HL-60/S4 treated with phorbol 12-myristate 13-acetate at 8.2 ng/mL for 4 days and 3 days (cell line): ENCODE measurements around the gene EXD1.
"Not testable (repeated sequence)": the region's sequence is repeated elsewhere in the genome, so short reads cannot be mapped to it uniquely, and the experiment has no call there.

Experiments
- in situ Hi-C: fragments of 300-500 bp; cut with MboI; formaldehyde crosslinking; loops from 2 replicates; pipeline ENCODE4 v1.15.0; 2022; ENCODE audit warnings: low sequenced_read_pairs

EXD1 gene, protein sequence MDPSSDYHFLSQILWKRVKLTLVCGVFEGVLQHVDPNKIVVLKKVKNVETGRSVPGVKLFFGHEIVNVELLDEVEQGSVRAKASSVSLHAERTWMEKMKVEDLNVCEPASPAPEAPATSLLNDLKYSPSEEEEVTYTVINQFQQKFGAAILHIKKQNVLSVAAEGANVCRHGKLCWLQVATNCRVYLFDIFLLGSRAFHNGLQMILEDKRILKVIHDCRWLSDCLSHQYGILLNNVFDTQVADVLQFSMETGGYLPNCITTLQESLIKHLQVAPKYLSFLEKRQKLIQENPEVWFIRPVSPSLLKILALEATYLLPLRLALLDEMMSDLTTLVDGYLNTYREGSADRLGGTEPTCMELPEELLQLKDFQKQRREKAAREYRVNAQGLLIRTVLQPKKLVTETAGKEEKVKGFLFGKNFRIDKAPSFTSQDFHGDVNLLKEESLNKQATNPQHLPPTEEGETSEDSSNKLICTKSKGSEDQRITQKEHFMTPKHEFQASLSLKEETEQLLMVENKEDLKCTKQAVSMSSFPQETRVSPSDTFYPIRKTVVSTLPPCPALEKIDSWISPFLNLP

DNA sequence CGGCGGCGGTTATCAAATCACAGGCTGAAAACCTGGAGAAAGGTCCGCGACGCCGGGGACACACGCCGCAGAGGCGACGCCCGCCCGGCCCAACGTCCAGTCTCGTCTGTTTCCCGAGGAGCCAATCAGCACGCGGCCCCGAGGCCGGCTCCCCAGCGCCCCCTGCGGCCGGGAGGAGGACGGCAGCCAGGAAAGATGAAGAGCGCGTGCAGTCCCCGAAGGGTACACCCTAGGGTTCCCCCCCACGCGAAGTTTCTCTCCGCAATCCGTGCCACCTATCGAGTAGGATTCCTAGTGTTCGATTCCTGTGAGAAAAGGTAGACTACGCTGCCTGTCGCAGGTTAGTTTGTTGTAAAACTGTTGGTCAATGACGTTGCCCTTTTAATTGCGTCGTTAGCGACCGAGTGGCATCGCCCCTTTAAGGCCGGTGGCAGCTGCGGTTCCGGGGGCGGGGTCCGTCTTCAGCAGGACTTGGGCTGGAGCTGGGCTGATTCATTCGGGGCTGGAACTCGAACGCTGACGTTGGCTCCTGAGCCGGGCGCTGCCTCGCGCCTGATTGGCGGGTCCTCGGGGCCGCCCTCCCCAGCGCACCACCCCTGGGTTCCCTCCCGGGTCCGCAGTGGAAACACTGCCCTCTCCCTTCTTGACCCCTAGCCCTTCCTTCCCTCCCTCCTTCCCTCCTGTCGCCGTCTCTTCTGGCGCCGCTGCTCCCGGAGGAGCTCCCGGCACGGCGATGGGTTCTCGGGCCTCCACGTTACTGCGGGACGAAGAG is at the start of gene EXD1, which contains the start of gene CHP1:
Gene EXD1 (minus strand): TSS at position 108 of the 772 bp plus-strand sequence. CDS start 4,182 bp downstream, outside the sequence.
Gene CHP1 (plus strand): TSS at position 619 of the 772 bp plus-strand sequence. CDS start 115 bp downstream, at position 734.
- in situ Hi-C loops: no loop called here

DNA sequence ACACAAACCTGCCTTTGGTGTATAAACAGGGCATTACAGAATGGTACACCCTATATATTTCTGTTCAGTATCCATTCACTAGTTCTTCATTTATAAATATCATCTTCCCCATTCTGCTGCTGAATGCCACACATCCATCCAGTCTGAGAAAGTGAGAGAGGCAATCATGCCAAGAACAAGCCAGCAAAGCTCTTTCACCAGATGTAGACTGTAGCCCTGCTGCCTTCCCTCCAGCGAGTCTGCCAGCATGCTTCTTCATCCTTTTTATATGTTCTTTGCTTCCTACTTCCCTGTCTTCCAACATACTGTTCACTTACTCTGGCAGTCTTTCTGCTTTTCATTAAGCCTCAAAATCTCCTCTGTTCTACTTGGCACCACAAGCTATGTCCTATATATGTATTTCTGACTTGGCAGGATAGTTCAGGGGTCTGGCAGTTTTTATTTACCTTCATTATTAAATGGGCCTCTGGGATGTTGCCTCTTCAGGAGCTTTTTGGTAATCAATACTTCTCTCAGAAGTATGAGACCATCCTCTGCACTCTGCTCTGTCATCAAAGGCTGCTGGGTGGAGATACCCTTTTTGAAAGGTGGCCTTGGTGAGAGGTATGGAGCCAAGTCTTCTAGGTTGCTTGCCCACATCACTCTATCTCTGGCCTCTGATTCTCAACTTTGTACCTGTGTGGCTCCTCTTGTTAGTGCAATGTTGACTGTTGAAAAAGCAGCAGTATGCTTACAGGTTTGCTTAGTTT is 49.2 kb upstream of the EXD1 start:
- in situ Hi-C loops: no loop called here

DNA sequence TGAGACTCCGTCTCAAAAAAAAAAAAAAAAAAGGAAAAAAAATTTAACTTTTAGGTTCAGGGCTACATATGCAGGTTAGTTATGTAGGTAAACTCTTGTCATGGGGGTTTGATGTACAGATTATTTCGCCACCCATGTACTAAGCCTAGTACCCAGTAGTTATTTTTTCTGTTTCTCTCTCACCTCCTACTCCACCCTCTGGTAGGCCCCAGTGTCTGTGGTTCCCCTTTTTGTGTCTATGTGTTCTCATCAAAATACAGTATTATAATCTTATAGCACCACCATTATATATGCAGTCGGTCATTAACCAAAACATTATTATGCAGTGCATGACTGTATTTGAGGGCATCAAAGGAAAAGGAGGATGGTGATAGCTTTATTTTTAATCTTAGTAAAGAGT is 47.8 kb upstream of the EXD1 start:
- in situ Hi-C loops: no loop called here

DNA sequence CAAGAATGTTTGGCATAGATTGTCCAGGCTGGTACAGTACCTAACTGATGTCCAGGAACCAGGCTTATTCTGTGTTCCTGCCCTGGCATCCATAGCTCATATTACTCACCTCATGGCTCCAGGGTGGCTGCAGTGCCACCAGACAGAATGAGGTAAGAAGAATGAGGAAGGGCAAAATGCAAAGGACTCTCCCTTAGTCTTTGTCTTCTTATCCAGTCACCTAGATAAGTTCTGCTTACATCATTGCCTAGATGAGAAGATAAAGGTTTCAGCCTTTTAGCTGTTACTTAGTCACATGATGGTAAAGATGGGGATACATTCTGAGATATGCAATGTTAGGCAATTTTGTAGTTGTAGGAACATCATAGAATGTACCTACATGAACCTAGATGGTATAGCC is 46.3 kb upstream of the EXD1 start:
- in situ Hi-C loops: no loop called here

DNA sequence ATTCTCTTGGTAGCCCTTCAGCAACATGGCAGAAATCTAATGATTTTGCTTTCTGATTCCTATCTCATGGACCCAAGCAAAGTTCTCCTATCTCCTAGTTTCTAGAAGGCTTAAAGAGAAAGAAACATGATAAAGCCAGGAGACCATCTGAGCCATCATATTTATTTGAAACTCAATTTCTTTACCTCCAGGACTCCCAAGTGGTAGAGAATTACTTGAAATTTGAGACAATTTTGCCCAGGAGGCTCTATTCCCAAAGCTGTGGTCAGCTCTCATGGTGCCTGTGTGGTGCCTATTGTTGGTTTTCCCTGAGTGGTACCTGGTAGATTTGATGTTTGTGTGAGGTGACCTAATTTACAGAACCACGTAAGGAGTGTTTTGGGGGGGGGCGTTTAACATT is 39.3 kb upstream of the EXD1 start:
- in situ Hi-C loops: no loop called here

- in situ Hi-C loops: no loop called here
Observed at GRCh38 chr15:41263891-41264351, 33.4 kb upstream of the EXD1 start.

DNA sequence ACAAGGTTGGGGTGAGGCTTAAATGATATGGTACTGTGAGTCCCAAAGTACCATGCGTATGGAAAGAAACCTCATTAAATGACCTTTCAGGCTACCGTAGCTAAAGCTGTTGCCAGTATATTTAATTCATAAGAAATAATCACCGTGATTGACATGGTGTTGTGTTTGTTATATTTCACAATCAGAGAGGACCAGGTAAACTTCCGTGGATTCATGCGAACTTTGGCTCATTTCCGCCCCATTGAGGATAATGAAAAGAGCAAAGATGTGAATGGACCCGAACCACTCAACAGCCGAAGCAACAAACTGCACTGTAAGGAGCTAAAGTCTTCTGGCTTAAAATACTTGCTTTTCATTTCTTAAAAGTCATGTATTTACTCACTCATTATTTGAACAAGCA is 32.0 kb upstream of the EXD1 start:
- in situ Hi-C loops: no loop called here

GRCh38 chr15:41260924-41261323 is 30.4 kb upstream of the EXD1 start:
- in situ Hi-C loops: not testable (repeated sequence)

DNA sequence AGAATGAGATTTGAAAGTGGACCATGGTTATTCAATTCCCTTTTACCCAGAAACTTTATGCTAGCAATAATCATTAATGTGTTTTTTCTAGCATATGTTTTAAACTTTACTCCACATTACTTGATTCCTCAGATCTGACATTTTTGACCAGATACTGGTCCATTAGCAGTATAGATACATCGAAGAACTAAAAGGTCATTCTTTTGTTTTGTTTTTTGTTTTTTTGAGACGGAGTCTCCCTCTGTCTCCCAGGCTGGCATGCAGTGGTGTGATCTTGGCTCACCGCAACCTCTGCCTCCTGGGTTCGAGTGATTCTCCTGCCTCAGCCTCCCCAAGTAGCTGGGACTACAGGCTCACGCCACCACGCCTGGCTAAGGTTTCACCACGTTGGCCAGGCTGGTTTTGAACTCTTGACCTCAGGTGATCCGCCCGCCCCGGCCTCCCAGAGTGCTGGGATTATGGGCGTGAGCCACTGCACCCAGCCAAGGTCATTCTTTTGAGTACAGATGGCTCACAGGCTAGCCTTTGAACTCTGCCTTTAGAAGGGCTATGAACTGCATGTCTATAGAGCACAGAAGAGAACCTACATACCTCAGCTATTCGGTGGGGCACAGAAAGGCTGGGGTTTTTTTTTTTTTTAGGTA is 29.1 kb upstream of the EXD1 start:
- in situ Hi-C loops: no loop called here

DNA sequence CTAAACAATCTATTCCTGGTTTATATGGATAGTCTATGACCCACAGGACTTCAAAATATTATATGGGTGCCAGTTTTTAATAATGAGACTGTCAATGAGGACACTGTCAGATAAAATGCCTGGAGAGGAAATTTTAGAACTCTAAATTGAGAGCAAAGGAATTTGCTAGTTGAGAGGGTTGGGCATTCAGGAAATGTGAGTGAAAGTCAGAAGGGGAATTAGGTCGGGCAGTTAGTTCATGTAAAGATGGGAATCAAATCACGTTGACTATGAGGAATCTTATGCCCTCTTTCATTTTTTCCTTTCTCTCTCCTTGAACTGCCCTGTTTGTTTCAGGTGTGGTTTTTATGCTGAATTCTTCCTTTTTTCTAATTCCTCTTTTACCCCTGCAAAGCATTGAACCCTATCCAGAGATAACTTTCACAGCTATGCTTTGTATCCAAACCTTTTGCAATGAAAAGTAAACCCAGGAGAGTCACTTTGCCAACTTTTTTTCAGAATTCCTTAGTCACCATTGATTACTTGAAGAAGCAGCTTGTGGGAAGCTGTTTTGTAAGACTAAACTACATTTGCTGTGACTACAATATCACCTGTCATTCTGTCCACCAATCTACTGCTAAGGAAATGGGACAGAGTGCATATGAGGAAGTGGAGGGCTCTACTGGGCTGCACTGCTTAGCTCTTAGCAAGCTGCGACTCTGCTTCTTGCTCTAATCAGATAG is 28.4 kb upstream of the EXD1 start:
- in situ Hi-C loops: no loop called here

DNA sequence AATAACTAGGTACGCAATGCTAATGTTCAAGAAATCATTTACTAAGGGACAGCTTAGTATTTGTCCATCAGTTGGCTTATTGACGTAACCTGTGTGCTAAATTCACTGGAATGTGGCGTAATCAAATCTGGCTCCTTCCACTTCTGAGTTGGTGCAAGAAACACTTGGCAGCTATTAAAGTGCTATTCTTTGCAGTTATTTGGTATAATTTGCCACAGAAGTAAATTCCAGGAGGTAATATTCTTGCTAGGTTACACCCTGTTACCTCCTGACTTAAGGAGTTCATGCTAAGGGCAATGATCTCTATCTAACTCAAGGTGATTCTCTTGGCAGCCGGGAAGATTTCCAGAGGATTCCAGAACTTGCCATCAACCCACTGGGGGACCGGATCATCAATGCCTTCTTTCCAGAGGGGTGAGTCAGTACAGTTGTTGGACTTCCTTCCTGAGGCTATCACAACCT is 26.1 kb upstream of the EXD1 start:
- in situ Hi-C loops: no loop called here

- in situ Hi-C loops: no loop called here
Observed at GRCh38 chr15:41256103-41256502, 25.5 kb upstream of the EXD1 start.

GRCh38 chr15:41254560-41254959 is 24.0 kb upstream of the EXD1 start:
- in situ Hi-C loops: no loop called here

GRCh38 chr15:41251411-41251810 is 20.9 kb upstream of the EXD1 start:
- in situ Hi-C loops: no loop called here

GRCh38 chr15:41250745-41251144 is 20.2 kb upstream of the EXD1 start:
- in situ Hi-C loops: not testable (repeated sequence)

DNA sequence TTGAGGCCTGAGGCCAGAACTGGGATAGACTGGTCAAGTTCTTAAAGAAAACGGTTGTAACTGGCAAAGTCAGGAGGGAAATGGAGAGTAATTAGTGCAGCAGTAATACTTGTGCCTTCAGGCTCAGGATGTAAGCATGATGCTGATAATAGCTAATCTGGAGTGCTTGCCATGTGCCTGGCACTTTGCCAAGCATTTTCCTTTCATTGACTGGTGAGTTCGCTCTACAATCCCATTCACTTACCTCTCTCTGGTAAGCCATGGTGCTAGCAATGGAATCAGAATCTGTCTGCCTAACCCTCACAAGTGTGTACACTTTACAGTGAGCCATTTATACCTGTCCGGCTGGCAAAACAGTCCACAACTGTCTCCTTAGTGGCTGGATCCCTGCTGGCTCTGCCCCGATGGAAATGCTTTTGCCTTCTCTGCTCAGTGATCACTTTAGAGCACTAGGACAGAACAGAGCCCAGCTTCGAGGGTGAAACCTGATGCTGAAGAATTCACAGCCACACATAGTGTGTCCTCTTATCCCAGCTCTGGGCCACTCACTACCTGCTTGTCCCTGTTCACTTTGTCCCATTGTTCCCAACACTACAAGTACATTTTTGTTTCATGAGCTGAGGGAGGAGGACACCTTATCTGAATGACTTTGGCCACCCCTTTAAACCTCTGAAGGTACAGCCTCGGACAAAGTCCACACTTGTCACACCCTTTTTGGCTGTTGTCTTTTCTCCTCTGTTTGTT is 10.8 kb upstream of the EXD1 start:
- in situ Hi-C loops: no loop called here

DNA sequence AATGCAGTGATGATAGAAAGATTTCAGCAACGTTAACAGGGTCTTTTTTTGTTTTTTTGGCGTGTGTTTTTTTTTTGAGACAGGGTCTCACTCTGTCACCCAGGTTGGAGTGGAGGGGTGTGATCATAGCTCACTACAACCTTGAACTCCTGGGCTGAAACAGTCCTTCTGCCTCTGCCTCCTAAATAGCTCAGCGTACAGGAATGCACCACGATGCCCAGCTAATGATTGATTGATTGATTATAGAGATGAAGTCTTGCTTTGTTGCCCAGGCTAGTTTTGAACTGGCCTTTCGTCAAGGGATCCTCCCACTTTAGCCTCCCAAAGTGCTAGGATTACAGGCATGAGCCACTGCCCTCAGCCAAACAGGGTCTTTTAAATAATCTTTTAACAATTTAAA is 7.5 kb upstream of the EXD1 start:
- in situ Hi-C loops: no loop called here

DNA sequence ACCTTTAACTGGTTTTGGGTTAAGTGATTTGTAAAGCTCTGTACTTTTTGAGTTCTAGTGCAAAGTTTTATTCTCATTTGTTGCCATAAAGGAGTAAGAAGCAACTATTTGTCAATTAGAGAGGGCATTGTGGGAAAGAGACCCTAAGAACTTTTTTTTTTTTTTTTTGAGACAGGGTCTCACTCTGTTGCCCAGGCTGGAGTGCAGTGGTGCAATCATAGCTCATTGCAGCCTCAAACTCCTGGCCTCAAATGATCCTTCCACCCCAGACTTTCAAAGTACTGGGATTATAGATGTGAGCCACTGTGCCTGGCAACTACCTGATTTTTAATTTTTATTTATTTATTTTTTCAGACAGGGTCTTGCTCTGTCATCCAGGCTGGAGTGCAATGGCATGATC is 5.4 kb upstream of the EXD1 start:
- in situ Hi-C loops: no loop called here

DNA sequence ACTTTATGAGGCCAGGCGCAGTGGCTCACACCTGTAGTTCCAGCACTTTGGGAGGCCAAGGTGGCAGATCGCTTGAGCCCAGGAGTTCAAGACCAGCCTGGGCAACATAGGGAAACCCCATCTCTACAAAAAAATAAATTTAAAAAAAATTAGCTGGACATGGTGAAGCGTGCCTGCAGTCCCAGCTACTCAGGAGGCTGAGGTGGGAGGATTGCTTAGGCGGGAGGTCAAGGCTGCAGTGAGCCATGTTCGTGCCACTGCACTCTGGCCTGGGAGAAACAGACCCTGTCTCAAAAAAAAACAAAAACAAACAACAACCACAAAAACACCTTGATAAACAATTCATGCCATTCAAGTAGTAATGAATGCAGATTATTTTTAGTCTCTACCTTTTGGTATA is 4.7 kb upstream of the EXD1 start:
- in situ Hi-C loops: not testable (repeated sequence)
